Measurements from ENCODE around the gene BAHCC1. TPM values are rescaled to one million over a fixed set of nuclear protein-coding genes. Genes with fewer than 3 reads are reported as not detected.
"Not testable (repeated sequence)": the region's sequence is repeated elsewhere in the genome, so short reads cannot be mapped to it uniquely, and the experiment has no call there.

Gene BAHCC1
- 0.05 TPM in 1 of 2 replicates, not detected in the other for total RNA-seq

- intact Hi-C loops (cut with micrococcal nuclease): loop anchor here (1.0 to 5.0 kb wide), 4 partner anchors 34 to 1593 kb away; no protein-coding TSS in a partner anchor
Measured at GRCh38 chr17:81394921-81395599, at the start of gene BAHCC1. BAHCC1 (plus strand) TSS chr17:81395457; CDS start chr17:81399740, 4,283 bp downstream.

DNA sequence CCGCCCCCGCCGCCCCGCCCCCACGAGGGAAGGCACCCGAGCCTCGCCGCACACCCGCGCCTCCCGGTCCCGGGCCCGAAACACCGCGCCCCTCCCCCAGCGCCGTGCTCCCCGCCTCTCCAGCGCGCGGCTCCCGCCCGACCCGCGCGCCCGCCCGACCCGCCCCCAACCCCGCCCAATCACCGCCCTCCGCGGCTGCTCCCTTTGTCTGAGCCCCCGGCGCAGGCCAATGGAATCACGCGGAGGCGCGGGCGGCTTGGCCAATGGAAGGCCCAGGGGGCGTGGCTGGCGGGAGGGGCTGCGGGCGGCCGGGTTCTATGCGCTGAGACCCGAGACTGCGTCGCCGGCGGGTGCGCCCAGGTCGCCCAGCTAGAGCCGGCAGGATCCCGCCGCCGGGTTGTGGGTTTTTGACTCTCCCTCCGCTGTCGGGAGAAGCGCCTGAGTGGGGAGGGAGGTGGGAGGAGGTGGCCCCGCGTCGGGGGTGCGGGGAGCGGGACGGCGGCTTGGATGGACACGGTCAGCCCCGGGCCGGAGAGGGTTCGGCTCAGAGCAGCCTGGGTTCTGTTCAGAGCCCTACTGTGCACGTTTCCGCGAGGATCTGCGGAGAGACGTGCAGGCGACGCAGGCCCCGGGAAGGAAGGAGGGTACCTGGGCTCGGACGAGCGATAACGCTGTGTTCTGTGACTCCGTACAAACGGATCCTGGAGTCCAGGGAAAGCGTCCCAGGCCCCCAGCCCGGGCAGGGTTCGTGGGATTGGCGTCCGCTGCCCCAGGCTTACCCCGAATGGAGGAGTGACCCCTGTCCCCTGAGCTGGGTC is 49.0 kb upstream of the BAHCC1 start:
- intact Hi-C loops (cut with micrococcal nuclease): loop anchor here (1.0 to 2.0 kb wide), 3 partner anchors 41 to 166 kb away; partner anchors contain the start of genes ACTG1 and SLC38A10

DNA sequence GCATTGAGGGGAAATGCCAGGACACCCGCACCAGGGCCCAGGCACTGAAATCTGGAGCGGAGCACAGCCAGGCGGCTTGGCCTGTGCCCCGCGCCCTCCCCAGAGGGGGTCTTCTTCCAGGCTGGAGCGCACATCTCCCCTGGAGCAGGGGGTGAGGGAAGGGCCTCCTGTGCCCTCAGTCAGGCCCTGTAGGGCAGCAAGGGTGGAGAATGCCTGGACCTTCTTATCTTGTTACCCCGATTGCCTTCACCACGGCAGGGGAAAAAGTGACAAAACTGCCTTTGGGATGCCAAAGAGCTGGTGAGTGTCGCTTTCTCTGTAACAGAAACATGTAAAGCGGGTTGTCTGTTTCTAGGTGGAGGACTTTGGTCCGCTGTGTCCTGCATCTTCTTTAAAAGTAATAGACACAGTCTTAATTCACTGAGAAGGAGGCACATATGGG is 48.3 kb upstream of the BAHCC1 start:
- intact Hi-C loops (cut with micrococcal nuclease): loop anchor here (1.0 to 2.0 kb wide), 3 partner anchors 40 to 165 kb away; partner anchors contain the start of genes ACTG1 and SLC38A10

DNA sequence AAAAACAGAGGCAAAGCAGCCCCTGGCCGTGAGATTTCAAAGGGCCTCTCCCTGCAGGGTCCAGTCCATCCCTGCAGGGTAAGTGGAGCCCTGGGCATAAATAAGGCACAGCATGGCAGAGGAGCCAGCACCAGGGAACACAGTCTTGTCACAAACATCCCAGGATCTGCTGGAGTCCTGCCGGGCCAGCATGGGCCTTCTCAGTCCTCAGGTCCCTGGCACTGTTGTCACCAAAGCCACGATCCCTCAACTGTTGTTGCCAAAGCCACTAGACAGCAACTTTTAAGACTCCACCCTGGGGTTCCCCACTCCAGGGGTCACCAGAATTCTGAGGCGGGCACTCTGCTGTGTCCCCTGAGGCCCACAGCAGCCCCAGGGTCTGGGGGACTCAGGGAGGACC is 47.8 kb upstream of the BAHCC1 start:
- intact Hi-C loops (cut with micrococcal nuclease): loop anchor here (2.0 kb wide), 1 partner anchor 53 kb away; the partner anchor contains the start of gene SLC38A10

GRCh38 chr17:81348097-81349055 is 46.9 kb upstream of the BAHCC1 start:
- intact Hi-C loops (cut with micrococcal nuclease): no loop called here

GRCh38 chr17:81349397-81350319 is 45.6 kb upstream of the BAHCC1 start:
- intact Hi-C loops (cut with micrococcal nuclease): no loop called here

DNA sequence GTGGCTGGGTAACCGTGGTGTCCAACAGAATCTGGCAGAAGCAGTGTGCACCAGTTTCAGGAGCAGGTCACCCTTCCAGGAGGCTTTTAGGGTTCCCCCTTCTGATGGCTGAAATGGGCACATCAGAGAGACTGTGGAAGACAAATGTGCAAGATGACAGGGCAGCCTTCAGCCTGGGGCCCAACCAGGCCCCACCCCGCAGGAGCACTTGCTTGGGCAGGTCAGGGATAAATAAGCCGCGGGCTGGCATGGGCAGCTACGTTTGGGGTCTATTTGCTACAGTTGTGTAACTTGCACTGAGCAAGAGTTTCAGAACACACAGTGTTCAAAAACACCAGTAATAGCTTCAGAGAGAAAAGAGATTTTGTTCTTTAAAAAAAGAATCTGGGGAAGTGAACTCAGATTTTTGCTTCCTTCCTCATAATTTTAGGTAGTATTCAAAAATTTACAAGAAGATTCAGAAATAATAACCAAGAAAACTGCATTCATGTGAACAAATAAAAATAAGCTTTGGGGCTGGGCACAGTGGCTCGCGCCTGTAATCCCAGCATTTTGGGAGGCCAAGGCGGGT is 44.9 kb upstream of the BAHCC1 start:
- intact Hi-C loops (cut with micrococcal nuclease): no loop called here

DNA sequence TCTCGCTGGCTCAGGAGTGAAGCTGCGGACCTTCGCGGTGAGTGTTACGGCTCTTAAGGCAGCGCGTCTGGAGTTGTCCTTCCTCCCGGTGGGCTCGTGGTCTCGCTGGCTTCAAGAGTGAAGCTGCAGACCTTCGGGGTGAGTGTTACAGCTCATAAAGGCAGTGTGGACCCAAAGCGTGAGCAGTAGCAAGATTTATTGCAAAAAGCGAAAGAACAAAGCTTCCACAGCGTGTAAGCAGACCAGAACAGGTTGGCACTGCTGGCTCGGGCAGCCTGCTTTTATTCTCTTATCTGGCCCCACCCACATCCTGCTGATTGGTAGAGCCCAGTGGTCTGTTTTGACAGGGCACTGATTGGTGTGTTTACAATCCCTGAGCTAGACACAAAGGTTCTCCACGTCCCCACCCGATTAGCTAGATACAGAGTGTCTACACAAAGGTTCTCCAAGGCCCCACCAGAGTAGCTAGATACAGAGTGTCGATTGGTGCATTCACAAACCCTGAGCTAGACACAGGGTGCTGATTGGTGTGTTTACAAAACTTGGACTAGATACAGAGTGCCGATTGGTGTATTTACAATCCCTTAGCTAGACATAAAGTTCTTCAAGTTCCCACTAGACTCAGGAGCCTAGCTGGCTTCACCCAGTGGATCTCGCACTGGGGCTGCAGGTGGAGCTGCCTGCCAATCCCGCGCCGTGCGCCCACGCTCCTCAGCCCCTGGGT is 43.8 kb upstream of the BAHCC1 start:
- intact Hi-C loops (cut with micrococcal nuclease): not testable (repeated sequence)

DNA sequence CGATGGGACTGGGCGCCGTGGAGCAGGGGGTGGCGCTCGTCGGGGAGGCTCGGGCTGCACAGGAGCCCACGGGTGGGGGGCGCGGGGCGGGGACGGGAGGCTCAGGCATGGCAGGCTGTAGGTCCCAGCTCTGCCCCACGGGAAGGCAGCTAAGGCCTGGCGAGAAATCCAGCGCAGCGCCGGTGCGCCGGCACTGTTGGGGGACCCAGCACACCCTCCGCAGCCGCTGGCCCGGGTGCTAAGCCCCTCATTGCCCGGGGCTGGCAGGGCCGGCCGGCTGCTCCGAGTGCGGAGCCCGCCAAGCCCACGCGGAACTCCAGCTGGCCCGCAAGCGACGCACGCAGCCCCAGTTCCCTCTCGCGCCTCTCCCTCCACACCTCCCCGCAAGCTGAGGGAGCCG is 43.2 kb upstream of the BAHCC1 start:
- intact Hi-C loops (cut with micrococcal nuclease): not testable (repeated sequence)

DNA sequence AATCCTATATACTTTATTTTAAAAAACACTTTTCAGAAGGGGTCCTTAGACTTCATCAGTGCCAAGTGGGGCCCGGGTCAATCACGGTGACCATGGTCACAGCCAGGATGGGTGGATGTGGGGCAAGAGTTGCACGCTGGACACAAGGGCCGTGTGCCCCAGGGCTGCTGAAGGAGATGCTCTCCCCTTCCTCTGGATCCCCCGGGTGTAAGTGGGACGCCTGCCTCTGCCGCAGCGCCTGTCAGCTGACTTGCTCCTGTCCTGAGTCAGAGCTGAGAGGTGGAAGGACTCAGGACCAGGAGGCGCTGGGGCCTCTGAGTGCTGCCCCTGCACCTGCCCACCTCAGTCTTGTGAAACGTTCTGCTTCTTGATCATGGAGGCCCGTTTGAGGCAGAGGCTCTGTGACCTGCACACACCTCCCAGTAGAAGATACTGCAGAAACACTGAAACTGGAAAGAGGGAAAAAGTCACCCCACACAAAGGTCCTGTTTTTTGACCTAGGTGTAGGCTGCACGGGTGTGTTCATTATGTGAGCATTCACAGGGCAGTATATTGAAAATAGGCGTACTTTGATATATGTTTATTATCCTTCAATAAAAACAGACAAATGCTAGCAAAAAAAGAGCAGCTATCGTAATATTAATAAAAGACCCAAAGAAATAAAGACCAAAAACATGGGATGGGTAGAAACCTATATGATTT is 40.9 kb upstream of the BAHCC1 start:
- intact Hi-C loops (cut with micrococcal nuclease): no loop called here

- intact Hi-C loops (cut with micrococcal nuclease): no loop called here
Measured at GRCh38 chr17:81354954-81355347, 40.3 kb upstream of the BAHCC1 start.

DNA sequence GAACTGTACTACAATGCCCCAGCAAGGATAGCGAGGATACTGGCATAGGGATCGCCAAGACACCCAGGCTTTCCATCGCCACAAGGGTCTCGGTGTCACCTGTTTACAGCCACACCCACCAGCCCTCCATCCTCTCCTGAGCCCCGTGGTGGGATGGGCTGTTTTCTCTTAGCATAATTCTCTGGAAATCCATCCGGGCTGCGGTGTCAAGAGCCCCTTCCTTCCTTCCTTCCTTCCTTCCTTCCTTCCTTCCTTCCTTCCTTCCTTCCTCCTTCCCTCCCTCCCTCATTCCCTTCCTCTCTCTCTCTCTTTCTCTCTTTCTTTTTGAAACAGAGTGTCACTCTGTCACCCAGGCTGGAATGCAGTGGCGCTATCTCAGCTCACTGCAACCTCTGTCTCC is 36.0 kb upstream of the BAHCC1 start:
- intact Hi-C loops (cut with micrococcal nuclease): no loop called here

GRCh38 chr17:81362001-81362400 is 33.3 kb upstream of the BAHCC1 start:
- intact Hi-C loops (cut with micrococcal nuclease): not testable (repeated sequence)

- intact Hi-C loops (cut with micrococcal nuclease): no loop called here
Measured at GRCh38 chr17:81364278-81365147, 30.7 kb upstream of the BAHCC1 start.

- intact Hi-C loops (cut with micrococcal nuclease): no loop called here
Measured at GRCh38 chr17:81365148-81365600, 30.1 kb upstream of the BAHCC1 start.

DNA sequence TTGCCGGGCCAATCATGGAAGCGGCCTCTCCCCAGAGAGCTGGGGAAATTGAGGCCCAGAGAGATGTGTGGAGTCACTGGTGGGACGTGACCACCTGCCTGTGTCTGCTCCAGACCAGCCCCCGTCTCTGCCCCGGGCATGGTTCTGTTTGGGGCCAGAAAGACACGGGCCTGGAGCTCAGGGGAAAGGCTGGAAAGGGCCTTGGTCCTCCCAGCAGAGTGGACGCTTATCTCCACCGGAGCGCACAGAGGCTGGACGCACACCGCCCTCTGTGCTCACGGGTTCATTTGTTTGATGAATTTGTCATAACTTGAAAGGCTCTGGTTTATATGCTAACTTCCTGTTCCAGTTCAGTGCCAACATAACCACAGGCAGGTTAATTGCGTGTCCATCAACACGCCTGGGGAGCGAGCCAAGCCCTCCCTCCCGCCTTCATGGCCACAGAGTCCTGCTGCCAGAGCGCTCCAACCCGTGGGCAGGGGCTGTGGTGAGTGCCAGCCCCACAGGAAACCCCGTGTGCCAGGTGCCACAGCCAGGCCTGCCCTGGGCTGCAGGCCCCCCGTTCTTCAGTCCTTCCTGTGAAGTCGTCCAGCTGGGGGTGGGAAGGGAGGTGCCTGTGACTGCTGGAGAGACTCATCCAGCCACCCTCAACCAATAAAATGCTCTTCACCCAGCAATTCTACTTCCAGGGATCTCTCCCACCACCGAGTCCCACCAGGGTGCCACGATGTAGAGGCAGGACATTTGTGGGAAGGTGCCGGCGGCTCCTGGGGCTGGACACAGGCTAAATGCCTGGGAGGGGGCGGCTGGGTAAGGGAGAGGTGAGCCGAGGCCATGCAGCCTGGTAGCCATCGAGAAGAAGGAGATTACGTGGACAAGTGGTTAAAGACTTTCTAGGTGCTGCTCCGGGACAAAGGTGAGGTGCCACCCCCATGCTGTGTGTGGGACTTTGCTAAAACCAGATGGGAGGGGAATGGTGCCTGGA is 29.4 kb upstream of the BAHCC1 start:
- intact Hi-C loops (cut with micrococcal nuclease): no loop called here

Data from T-helper 1 cell treated with Interleukin-12 subunit alpha and Interleukin-12 subunit beta and Interleukin-4 antibody, amounts not matched to agents 30 ng/mL and 1 ng/mL, for 36 hours (primary cell).